Measurements from ENCODE around the gene BAIAP2. TPM values are rescaled to one million over a fixed set of nuclear protein-coding genes. Genes with fewer than 3 reads are reported as not detected.

The BAIAP2 gene
- polyA plus RNA-seq, 3 donors, result 8.6 to 17.0 (median 11.2) TPM

DNA sequence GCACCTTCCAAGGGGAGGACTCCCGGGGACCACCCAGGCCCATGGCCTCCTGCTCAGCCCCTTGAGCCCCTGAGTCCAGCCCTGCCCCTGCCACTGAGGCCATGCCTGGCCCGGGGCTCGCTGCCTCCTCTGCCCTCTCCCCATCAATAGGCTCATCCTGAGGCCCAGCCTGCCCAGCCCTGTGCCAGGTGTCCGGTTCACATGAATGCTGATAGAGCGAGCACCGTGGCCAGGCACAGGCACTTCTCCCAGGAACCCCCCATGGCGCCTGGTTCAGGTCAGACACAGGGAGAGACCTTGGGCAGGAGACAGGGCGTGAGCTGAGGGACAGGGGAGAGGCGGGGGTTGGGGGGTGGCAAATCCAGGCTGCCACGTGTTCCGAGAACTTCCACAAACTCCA is 127.5 kb downstream of the BAIAP2 start:
- Histone ChIP-seq H3K4me1 (ENCODE audit: control insufficient read depth in 1 of 2, insufficient read depth in 2 of 2, low read length in 2 of 2) (peaks cover 33 to 41% of the 10 kb centered on the region in 2 donors), H3K9me3 (replicated peaks in 1 of 2; ENCODE audit: control insufficient read depth in 1 of 2, insufficient read depth in 1 of 2, low read length in 2 of 2) (no peaks in the 10 kb centered on the region), H3K27me3 (ENCODE audit: control insufficient read depth in 2 of 2, insufficient read depth in 2 of 2, low read length in 2 of 2) (peaks cover 0 to 24% of the 10 kb centered on the region in 2 donors), H3K4me2 (replicated peaks; ENCODE audit: extremely low read depth, low read length, poor library complexity, severe bottlenecking) (no peak overlapping the region), H3K4me3 (replicated peaks in 1 of 3; ENCODE audit: low read depth in 2 of 3, low read length in 3 of 3) (no peak overlapping the region), H3K27ac (ENCODE audit: low read depth in 1 of 2, low read length in 2 of 2) (no peak overlapping the region), H2AFZ (ENCODE audit: insufficient read depth, low read depth, low read length, poor library complexity, severe bottlenecking) (no peak overlapping the region), H3K36me3 (replicated peaks in 1 of 2; ENCODE audit: control insufficient read depth in 1 of 2, insufficient read depth in 2 of 2, low read length in 2 of 2) (no peaks in the 10 kb centered on the region), H3K79me2 (ENCODE audit: insufficient read depth, low read length) (peaks cover 26% of the 10 kb centered on the region), H3K9ac (ENCODE audit: insufficient read depth, low read length, poor library complexity, severe bottlenecking) (no peak overlapping the region), H4K20me1 (ENCODE audit: insufficient read depth, low read length) (no peaks in the 10 kb centered on the region)
- no peak for DNase-seq
- TF ChIP-seq, protein P1, sequence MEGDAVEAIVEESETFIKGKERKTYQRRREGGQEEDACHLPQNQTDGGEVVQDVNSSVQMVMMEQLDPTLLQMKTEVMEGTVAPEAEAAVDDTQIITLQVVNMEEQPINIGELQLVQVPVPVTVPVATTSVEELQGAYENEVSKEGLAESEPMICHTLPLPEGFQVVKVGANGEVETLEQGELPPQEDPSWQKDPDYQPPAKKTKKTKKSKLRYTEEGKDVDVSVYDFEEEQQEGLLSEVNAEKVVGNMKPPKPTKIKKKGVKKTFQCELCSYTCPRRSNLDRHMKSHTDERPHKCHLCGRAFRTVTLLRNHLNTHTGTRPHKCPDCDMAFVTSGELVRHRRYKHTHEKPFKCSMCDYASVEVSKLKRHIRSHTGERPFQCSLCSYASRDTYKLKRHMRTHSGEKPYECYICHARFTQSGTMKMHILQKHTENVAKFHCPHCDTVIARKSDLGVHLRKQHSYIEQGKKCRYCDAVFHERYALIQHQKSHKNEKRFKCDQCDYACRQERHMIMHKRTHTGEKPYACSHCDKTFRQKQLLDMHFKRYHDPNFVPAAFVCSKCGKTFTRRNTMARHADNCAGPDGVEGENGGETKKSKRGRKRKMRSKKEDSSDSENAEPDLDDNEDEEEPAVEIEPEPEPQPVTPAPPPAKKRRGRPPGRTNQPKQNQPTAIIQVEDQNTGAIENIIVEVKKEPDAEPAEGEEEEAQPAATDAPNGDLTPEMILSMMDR (IDR thresholded peaks at IDR 0.05), result no peak
- intact Hi-C loops (cut with micrococcal nuclease), result no loop called here
- Mint-ChIP-seq H3K4me3 (peak overlapping the region in 1 of 2 donors; percentile 42), H3K36me3 (peaks cover under 1 to 2% of the 10 kb centered on the region in 2 donors), H3K27me3 (ENCODE audit: low read depth in 3 of 3) (peaks cover 20 to 41% (median 25%) of the 10 kb centered on the region in 3 donors), H3K9me3 (peaks cover 0 to 1% (median 0%) of the 10 kb centered on the region in 7 donors), H3K4me1 (peaks cover 19% of the 10 kb centered on the region), H3K27ac (no peak overlapping the region)
- 97% methylated on average over 7 of the region's 11 CpGs for WGBS (ENCODE audit: insufficient coverage)

DNA sequence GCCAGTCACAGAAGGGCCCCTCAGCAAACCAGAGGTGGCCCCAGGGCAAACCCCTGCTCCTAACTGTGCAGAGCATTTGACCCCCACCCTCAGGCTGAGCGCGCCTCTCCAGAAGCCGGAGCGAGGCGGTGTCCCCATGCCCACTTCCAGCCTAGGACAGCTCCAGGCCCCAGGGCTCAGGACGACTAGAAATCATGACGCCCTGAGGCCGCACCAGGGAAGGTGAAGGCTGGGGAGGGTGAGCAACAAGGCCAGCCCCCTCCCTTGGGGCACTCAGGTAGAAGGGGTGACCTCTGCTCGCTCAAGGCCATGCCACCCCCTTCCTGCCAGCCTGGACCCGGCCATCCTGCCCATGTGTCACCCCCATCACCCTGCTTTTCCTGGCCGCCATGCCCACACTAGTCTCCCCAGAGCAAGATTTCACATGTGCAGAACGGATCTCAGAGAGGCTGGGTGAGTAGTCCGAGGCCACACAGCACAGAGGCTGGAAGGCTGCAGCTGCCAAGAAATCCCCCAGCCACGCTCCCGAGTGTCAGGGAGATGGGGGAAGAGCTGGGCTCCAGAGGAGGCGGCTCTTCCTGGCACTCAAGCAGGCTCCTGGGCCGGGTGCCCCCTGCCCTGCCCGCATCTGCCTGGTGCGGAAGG is 128.2 kb downstream of the BAIAP2 start:
- no peak overlapping the region for H3K4me3 ChIP-seq (replicated peaks in 1 of 3; ENCODE audit: low read depth in 2 of 3, low read length in 3 of 3)
- TF ChIP-seq, protein P1 (IDR thresholded peaks at IDR 0.05), result no peak
- Mint-ChIP-seq H3K27ac (no peak overlapping the region), H3K4me1 (peaks cover 19% of the 10 kb centered on the region), H3K36me3 (peaks cover 0 to 2% of the 10 kb centered on the region in 2 donors), H3K9me3 (peaks cover 0 to 1% (median 0%) of the 10 kb centered on the region in 7 donors), H3K4me3 (no peak overlapping the region), H3K27me3 (ENCODE audit: low read depth in 3 of 3) (peaks cover 20 to 44% (median 27%) of the 10 kb centered on the region in 3 donors)
- H3K27ac ChIP-seq (ENCODE audit: low read depth in 1 of 2, low read length in 2 of 2), result no peak overlapping the region
- no peak for DNase-seq
- H3K4me1 ChIP-seq (ENCODE audit: control insufficient read depth in 1 of 2, insufficient read depth in 2 of 2, low read length in 2 of 2), result peaks cover 33 to 36% of the 10 kb centered on the region in 2 donors
- H3K36me3 ChIP-seq (replicated peaks in 1 of 2; ENCODE audit: control insufficient read depth in 1 of 2, insufficient read depth in 2 of 2, low read length in 2 of 2), result no peaks in the 10 kb centered on the region
- no peak overlapping the region for H3K9ac ChIP-seq (ENCODE audit: insufficient read depth, low read length, poor library complexity, severe bottlenecking)
- no peak overlapping the region for H3K4me2 ChIP-seq (replicated peaks; ENCODE audit: extremely low read depth, low read length, poor library complexity, severe bottlenecking)
- H3K9me3 ChIP-seq (replicated peaks in 1 of 2; ENCODE audit: control insufficient read depth in 1 of 2, insufficient read depth in 1 of 2, low read length in 2 of 2), result no peaks in the 10 kb centered on the region
- H3K79me2 ChIP-seq (ENCODE audit: insufficient read depth, low read length), result peaks cover 19% of the 10 kb centered on the region
- intact Hi-C loops (cut with micrococcal nuclease), result no loop called here
- H3K27me3 ChIP-seq (ENCODE audit: control insufficient read depth in 2 of 2, insufficient read depth in 2 of 2, low read length in 2 of 2), result peaks cover 0 to 26% of the 10 kb centered on the region in 2 donors
- no peaks in the 10 kb centered on the region for H4K20me1 ChIP-seq (ENCODE audit: insufficient read depth, low read length)
- no peak overlapping the region for H2AFZ ChIP-seq (ENCODE audit: insufficient read depth, low read depth, low read length, poor library complexity, severe bottlenecking)
- 91% methylated on average over 17 of the region's 19 CpGs for WGBS (ENCODE audit: insufficient coverage)
